RWPE2 (cell line): Measurements from ENCODE around the gene CLIC5.

Experiments
- ATAC-seq: fragments of 200-7000 bp; cut with Tn5 transposase; 3 replicates; pipeline ENCODE4 v1.9.1; 2021; ENCODE audit warnings: low read depth
- DNase-seq: peaks from one replicate; pipeline ENCODE4 v3.0.0-alpha.2; 2020; ENCODE audit warnings: low spot score
- H3K27ac ChIP-seq: fragments of 450-650 bp; 2 replicates; pipeline ENCODE4 v1.5.1; 2017; ENCODE audit warnings: mild to moderate bottlenecking; ENCODE audit not compliant: poor library complexity, severe bottlenecking
- H3K27me3 ChIP-seq: fragments of 250-450 bp; sonication (Bioruptor Pico); 2 replicates; pipeline ENCODE4 v1.5.1; 2021; ENCODE audit warnings: mild to moderate bottlenecking, moderate library complexity; ENCODE audit not compliant: insufficient read depth, poor library complexity, severe bottlenecking
- H3K36me3 ChIP-seq: fragments of 250-450 bp; sonication (Bioruptor Pico); 2 replicates; pipeline ENCODE4 v1.5.1; 2020; ENCODE audit warnings: low read depth, mild to moderate bottlenecking, moderate library complexity
- H3K4me1 ChIP-seq: fragments of 250-450 bp; sonication (Bioruptor Pico); 2 replicates; pipeline ENCODE4 v1.5.1; 2021; ENCODE audit warnings: mild to moderate bottlenecking, moderate library complexity; ENCODE audit not compliant: insufficient read depth, poor library complexity, severe bottlenecking
- H3K4me3 ChIP-seq: fragments of 250-450 bp; sonication (Bioruptor Pico); 2 replicates; pipeline ENCODE4 v1.5.1; 2021; ENCODE audit warnings: mild to moderate bottlenecking, moderate library complexity; ENCODE audit not compliant: severe bottlenecking
- H3K9me3 ChIP-seq: fragments of 250-450 bp; sonication (Bioruptor Pico); 2 replicates; pipeline ENCODE4 v1.5.1; 2021; ENCODE audit warnings: mild to moderate bottlenecking, moderate library complexity; ENCODE audit not compliant: severe bottlenecking
- TF ChIP-seq, protein P1 (sequence below): fragments of 450-650 bp; IDR thresholded peaks from one replicate; pipeline ENCODE4 v1.5.1; 2017; ENCODE audit warnings: mild to moderate bottlenecking, moderate library complexity; ENCODE audit not compliant: poor library complexity, severe bottlenecking

Gene CLIC5

GRCh38 chr6:45892196-45892595, 123.5 kb downstream of the CLIC5 start:
- DNase-seq (no peak), ATAC-seq (no peak)
- Histone ChIP-seq H3K27ac (no peak overlapping the region), H3K36me3 (no peaks in the 10 kb centered on the region), H3K4me1 (no peaks in the 10 kb centered on the region), H3K4me3 (no peak overlapping the region), H3K9me3 (no peaks in the 10 kb centered on the region), H3K27me3 (peaks cover 5% of the 10 kb centered on the region)
- TF ChIP-seq, protein P1, sequence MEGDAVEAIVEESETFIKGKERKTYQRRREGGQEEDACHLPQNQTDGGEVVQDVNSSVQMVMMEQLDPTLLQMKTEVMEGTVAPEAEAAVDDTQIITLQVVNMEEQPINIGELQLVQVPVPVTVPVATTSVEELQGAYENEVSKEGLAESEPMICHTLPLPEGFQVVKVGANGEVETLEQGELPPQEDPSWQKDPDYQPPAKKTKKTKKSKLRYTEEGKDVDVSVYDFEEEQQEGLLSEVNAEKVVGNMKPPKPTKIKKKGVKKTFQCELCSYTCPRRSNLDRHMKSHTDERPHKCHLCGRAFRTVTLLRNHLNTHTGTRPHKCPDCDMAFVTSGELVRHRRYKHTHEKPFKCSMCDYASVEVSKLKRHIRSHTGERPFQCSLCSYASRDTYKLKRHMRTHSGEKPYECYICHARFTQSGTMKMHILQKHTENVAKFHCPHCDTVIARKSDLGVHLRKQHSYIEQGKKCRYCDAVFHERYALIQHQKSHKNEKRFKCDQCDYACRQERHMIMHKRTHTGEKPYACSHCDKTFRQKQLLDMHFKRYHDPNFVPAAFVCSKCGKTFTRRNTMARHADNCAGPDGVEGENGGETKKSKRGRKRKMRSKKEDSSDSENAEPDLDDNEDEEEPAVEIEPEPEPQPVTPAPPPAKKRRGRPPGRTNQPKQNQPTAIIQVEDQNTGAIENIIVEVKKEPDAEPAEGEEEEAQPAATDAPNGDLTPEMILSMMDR, result no peak

DNA sequence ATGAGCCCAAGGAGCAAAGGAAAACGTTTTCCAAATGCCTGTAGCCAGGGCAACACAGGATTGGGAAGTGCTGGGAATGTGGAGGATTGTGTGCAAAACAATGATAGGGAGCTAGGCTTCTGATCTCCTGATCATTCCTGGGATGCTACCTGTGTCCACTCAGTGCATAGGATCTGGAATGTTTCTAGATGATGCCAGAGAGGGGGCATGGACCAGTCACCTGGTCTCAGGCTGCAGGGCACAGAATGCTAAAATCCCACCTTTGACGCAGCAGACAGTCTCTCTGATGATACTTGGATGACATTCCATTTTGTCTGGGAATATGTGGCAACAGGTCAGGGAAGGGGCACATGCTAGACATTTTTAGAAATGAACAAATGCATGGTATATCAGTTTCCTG, 128.9 kb downstream of the CLIC5 start:
- no peak for ATAC-seq
- Histone ChIP-seq H3K4me1 (no peaks in the 10 kb centered on the region), H3K9me3 (no peaks in the 10 kb centered on the region), H3K27me3 (peaks cover 14% of the 10 kb centered on the region), H3K36me3 (no peaks in the 10 kb centered on the region), H3K4me3 (no peak overlapping the region), H3K27ac (no peak overlapping the region)
- no peak for DNase-seq
- TF ChIP-seq, protein P1, result no peak

DNA sequence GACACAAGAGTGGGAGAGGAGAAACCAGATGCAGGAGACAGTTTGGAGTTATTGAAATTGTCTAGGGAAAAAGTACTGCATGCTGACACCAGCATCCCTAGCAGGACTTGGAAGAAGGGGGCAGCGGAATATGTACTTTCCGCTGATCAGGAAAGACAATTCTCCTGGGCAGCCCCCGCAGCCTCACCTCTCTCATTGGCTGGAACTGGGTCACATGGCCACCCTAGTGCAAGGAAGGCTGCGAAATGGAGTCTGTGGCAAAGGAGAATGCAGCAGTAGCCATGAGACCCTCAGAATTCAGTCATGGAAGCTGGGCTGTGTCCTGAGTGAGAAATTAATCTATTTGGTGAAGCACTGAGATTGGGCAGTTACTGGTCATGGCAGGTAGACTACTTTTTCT, 131.3 kb downstream of the CLIC5 start:
- Histone ChIP-seq H3K36me3 (no peaks in the 10 kb centered on the region), H3K4me3 (no peak overlapping the region), H3K27me3 (peaks cover 14% of the 10 kb centered on the region), H3K9me3 (no peaks in the 10 kb centered on the region), H3K4me1 (no peaks in the 10 kb centered on the region), H3K27ac (no peak overlapping the region)
- ATAC-seq, result no peak
- TF ChIP-seq, protein P1, result no peak
- DNase-seq, result no peak

DNA sequence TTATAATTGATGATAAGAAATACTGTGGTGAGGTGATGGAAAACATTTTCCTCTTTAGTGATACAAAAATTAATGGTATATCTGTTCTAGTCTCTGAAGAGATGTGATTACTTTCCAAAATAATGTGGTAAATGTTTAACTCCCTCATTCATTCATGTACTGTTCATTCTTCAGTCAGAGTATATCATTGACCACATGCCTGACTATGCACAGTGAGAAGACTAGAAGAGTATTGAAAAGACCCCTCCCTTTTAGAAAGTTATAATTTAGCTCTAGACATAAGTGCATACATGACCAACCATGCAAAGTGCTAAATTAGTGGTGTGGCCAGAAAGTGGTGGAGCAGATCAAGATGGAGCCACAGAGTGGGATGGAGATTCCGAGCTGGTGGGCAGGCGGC, 133.0 kb downstream of the CLIC5 start:
- H3K4me1 ChIP-seq, result no peaks in the 10 kb centered on the region
- ATAC-seq, result no peak
- H3K36me3 ChIP-seq, result no peaks in the 10 kb centered on the region
- no peak for DNase-seq
- no peak overlapping the region for H3K27ac ChIP-seq
- H3K27me3 ChIP-seq, result peaks cover 14% of the 10 kb centered on the region
- TF ChIP-seq, protein P1, result no peak
- H3K9me3 ChIP-seq, result no peaks in the 10 kb centered on the region
- H3K4me3 ChIP-seq, result no peak overlapping the region

- Histone ChIP-seq H3K36me3 (no peaks in the 10 kb centered on the region), H3K4me1 (no peaks in the 10 kb centered on the region), H3K9me3 (no peaks in the 10 kb centered on the region), H3K4me3 (no peak overlapping the region), H3K27me3 (peaks cover 6% of the 10 kb centered on the region), H3K27ac (no peak overlapping the region)
- TF ChIP-seq, protein P1, result no peak
- ATAC-seq (no peak), DNase-seq (no peak)
Measured at GRCh38 chr6:45881705-45882467, 133.8 kb downstream of the CLIC5 start.
